Endothelial cell of umbilical vein (primary cell): ENCODE data around the gene HES2. TPM values are rescaled to one million over a fixed set of nuclear protein-coding genes. Genes with fewer than 3 reads are reported as not detected.

ENCODE experiments used
- BruUV-seq: library from RNA; stranded (reverse); fragments of 400-500 nt; replicated peaks from 2 replicates; lab custom pipeline; 2021; lab: Mats Ljungman, UMichigan
- CTCF ChIA-PET: fragments of 300-600, 350-600 bp; sonication (Branson Sonifier 250); formaldehyde crosslinking; loops from one replicate; lab custom pipeline; 2021; ENCODE audit warnings: antibody characterized with exemption, inconsistent platforms; lab: Charles Lee
- POLR2A ChIA-PET: fragments of 300-600, 350-600 bp; sonication (Branson Sonifier 250); formaldehyde crosslinking; loops from one replicate; lab custom pipeline; 2021; ENCODE audit warnings: antibody characterized with exemption, inconsistent platforms; lab: Charles Lee
- DNase-seq: peaks from one replicate; pipeline ENCODE4 v3.0.0-alpha.2; 2011; ENCODE audit warnings: low read depth, low spot score
- FAIRE-seq: peaks from 2 replicates; lab custom pipeline; 2011; peaks lifted over from hg19 to GRCh38; lab: Jason Lieb, UNC
- H2AFZ ChIP-seq: 2 replicates; pipeline ENCODE4 v1.6.0; 2012; ENCODE audit warnings: low read depth, low read length, control low read depth, inconsistent platforms
- H3K27ac ChIP-seq: 2 replicates; pipeline ENCODE4 v1.5.1; 2011; ENCODE audit warnings: low read depth, mild to moderate bottlenecking, control low read depth, low read length, moderate library complexity; ENCODE audit not compliant: insufficient read depth
- H3K27me3 ChIP-seq, 2 experiments: 2 replicates each; pipeline versions ENCODE4 v1.6.0 to v1.6.1; 2011; ENCODE audit warnings: low read length in 2 of 2, mixed read lengths in 1 of 2; ENCODE audit not compliant: control insufficient read depth in 2 of 2, insufficient read depth in 2 of 2
- H3K36me3 ChIP-seq, 2 experiments: 2 replicates in 1 of 2; 3 replicates in 1 of 2; pipeline ENCODE4 v1.5.1; 2011; ENCODE audit warnings: low read length in 2 of 2, mild to moderate bottlenecking in 1 of 2, moderate library complexity in 1 of 2; ENCODE audit not compliant: control insufficient read depth in 2 of 2, insufficient read depth in 2 of 2; ENCODE audit errors: extremely low read depth in 1 of 2
- H3K4me1 ChIP-seq: 3 replicates; pipeline ENCODE4 v1.5.1; 2011; ENCODE audit warnings: mild to moderate bottlenecking, low read length; ENCODE audit not compliant: control insufficient read depth, insufficient read depth; ENCODE audit errors: extremely low read depth
- H3K4me2 ChIP-seq: 2 replicates; pipeline ENCODE4 v1.6.1; 2011; ENCODE audit warnings: low read length, control low read depth, mixed read lengths; ENCODE audit not compliant: insufficient read depth
- H3K4me3 ChIP-seq, 3 experiments: fragments of 200-600 bp in 1 of 3; sonication (generic), shearing (Covaris generic) in 1 of 3; replicated peaks in 1 of 3; 2 replicates each; pipeline ENCODE4 v1.5.1; 2011 to 2016; ENCODE audit warnings: control low read depth in 3 of 3, low read length in 3 of 3, mild to moderate bottlenecking in 2 of 3, inconsistent platforms in 1 of 3, low read depth in 1 of 3, moderate library complexity in 1 of 3; ENCODE audit not compliant: insufficient read depth in 1 of 3
- H3K79me2 ChIP-seq: 2 replicates; pipeline ENCODE4 v1.6.0; 2012; ENCODE audit warnings: low read length, inconsistent platforms; ENCODE audit not compliant: control insufficient read depth, insufficient read depth
- H3K9ac ChIP-seq: replicated peaks from 2 replicates; pipeline ENCODE3; 2011; ENCODE audit warnings: low read length, control low read depth; ENCODE audit not compliant: insufficient read depth; ENCODE audit errors: extremely low read depth
- H3K9me1 ChIP-seq: replicated peaks from 3 replicates; pipeline ENCODE4 v1.6.0; 2011; ENCODE audit warnings: mild to moderate bottlenecking, low read length; ENCODE audit not compliant: control insufficient read depth, insufficient read depth; ENCODE audit errors: extremely low read depth
- H3K9me3 ChIP-seq: replicated peaks from 2 replicates; pipeline ENCODE4 v1.5.1; 2012; ENCODE audit warnings: low read length, inconsistent platforms; ENCODE audit not compliant: control insufficient read depth, insufficient read depth
- H4K20me1 ChIP-seq: replicated peaks from 2 replicates; pipeline ENCODE3; 2011; ENCODE audit warnings: mild to moderate bottlenecking, low read length; ENCODE audit not compliant: control insufficient read depth, insufficient read depth; ENCODE audit errors: extremely low read depth
- CTCF ChIP-seq, 2 donors: IDR thresholded peaks; 1 replicate in 1 of 2; 2 replicates in 1 of 2; pipeline ENCODE4 v1.5.1; 2011; ENCODE audit warnings: low read length in 2 of 2, mild to moderate bottlenecking in 2 of 2, moderate library complexity in 2 of 2, control low read depth in 1 of 2, inconsistent platforms in 1 of 2, low read depth in 1 of 2; ENCODE audit not compliant: insufficient read depth in 1 of 2; ENCODE audit errors: extremely low read depth in 1 of 2
- EZH2 ChIP-seq: IDR thresholded peaks from 2 replicates; pipeline ENCODE4 v1.6.1; 2012; ENCODE audit warnings: borderline replicate concordance, low read depth, mild to moderate bottlenecking, moderate library complexity, low read length, inconsistent platforms; ENCODE audit not compliant: severe bottlenecking
- FOS ChIP-seq: IDR thresholded peaks from 2 replicates; pipeline ENCODE4 v1.6.1; 2011; ENCODE audit warnings: mild to moderate bottlenecking, low read length, moderate library complexity, borderline replicate concordance; ENCODE audit not compliant: insufficient read depth
- GATA2 ChIP-seq: IDR thresholded peaks from 2 replicates; pipeline ENCODE4 v1.7.0; 2011; ENCODE audit warnings: low read depth, mild to moderate bottlenecking, moderate library complexity, mixed read lengths, low read length; ENCODE audit not compliant: insufficient read length, insufficient read depth
- JUN ChIP-seq: IDR thresholded peaks from 2 replicates; pipeline ENCODE4 v1.6.1; 2011; ENCODE audit warnings: borderline replicate concordance, low read depth; ENCODE audit not compliant: insufficient read length, insufficient read depth
- MAX ChIP-seq: IDR thresholded peaks from 2 replicates; pipeline ENCODE4 v1.6.1; 2011; ENCODE audit not compliant: insufficient read depth, insufficient read length
- MYC ChIP-seq: IDR thresholded peaks from one replicate; pipeline ENCODE4 v1.6.1; 2011; ENCODE audit warnings: mild to moderate bottlenecking, low read depth, low read length
- POLR2A ChIP-seq: IDR thresholded peaks from 2 replicates; pipeline ENCODE4 v1.6.1; 2012; ENCODE audit warnings: low read depth, mild to moderate bottlenecking, control low read depth, low read length
- POLR2AphosphoS5 ChIP-seq: IDR thresholded peaks from 2 replicates; pipeline ENCODE4 v1.6.1; 2012; ENCODE audit warnings: low read depth, mild to moderate bottlenecking, control low read depth, low read length, moderate library complexity; ENCODE audit not compliant: insufficient read depth
- dilution Hi-C: fragments of 300-500 bp; cut with MboI; formaldehyde crosslinking; loops from one replicate; pipeline ENCODE4 v1.15.0; 2019; ENCODE audit warnings: low sequenced_read_pairs; ENCODE audit not compliant: extremely low pct_ligation_motif_present
- intact Hi-C: fragments of 100-400 bp; cut with micrococcal nuclease; formaldehyde crosslinking; loops from one replicate; pipeline ENCODE4 v1.10.0; 2022
- polyA plus RNA-seq, 4 experiments: library from polyadenylated mRNA; depleted of rRNA in 3 of 4; stranded (reverse) in 3 of 4; unstranded in 1 of 4; fragments of >200 nt; gene quantifications; 2 replicates each; pipeline versions ENCODE4 v1.2.1 to v1.2.3, GENCODE V29; 2011 to 2012; ENCODE audit warnings: missing spikeins in 1 of 4
- total RNA-seq: library from RNA; stranded (reverse); gene quantifications from 2 replicates; pipeline ENCODE4 v1.2.3, GENCODE V29; 2021

HES2 gene
- total and polyA plus RNA-seq, 2 donors (not counting 3 experiments of a cell fraction or from before 2014, with no cell fraction given) = 3.6 to 9.4 TPM

DNA sequence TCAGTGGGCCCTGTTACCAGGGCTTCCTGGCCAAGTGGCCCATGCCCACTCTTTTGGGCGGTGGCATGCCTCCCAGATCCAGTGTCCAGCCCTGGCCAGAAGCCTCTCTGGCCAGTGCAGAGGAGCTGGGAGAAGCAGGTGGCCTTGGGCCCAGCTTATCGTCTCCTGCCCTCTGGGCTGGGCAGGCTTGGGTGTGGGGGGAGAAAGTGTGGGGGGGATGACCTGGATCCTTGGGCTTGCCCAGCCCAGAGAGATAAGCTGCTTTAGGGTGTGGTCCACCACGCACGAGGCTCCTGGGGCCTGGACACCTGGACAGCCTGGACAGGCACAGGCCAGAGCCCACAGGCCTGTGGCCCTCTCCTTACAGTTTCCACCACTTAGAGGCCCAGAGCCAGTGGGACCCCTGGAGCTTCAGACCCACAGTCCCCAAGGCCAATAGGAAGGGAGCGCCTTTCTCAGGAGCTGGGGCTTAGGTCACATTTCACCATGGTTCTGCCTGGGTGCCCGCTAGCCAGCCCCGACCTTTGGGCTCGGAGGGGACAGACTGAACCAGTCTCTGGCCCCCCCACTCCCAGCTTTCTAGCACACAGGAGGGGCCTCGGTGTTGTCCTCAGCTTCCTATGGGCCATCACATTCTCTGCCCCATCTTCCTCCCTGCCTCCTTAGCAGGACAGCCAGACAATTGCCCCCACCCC lies 6.7 kb upstream of the HES2 start:
- POLR2A ChIA-PET = no interaction called here
- H3K9me3 ChIP-seq = no peaks in the 10 kb centered on the region

More for the DNA sequence above, 6.7 kb upstream of the HES2 start:
- Histone ChIP-seq H3K27me3 (peaks cover 0 to 3% of the 10 kb centered on the region in 2 experiments), H3K9me1 (no peaks in the 10 kb centered on the region), H4K20me1 (no peaks in the 10 kb centered on the region), H2AFZ (no peak overlapping the region), H3K36me3 (no peaks in the 10 kb centered on the region), H3K4me3 (no peak overlapping the region), H3K4me2 (no peak overlapping the region), H3K79me2 (no peaks in the 10 kb centered on the region), H3K27ac (no peak overlapping the region), H3K4me1 (peaks cover 23% of the 10 kb centered on the region), H3K9ac (no peak overlapping the region)
- BruUV-seq = no TSS peak
- dilution Hi-C loops (no loop called here), intact Hi-C loops (no loop called here)
- DNase-seq (no peak), FAIRE-seq (no peak)
- CTCF ChIA-PET = interaction anchor here (1.4 to 11.1 kb wide), 2 partner anchors 10 to 12 kb away, joined by 10 to 202 read pairs; no protein-coding TSS in a partner anchor
- TF ChIP-seq POLR2AphosphoS5 (no peak), MYC (no peak), MAX (no peak), GATA2 (no peak), FOS (no peak), JUN (no peak), CTCF (IDR thresholded peaks at IDR 0.05; ENCODE audit: extremely low read depth in 1 of 2, insufficient read depth in 1 of 2, low read depth in 1 of 2, low read length in 2 of 2) (no peak), EZH2 (no peak), POLR2A (no peak)
